Stimulated activated CD4-positive, alpha-beta T cell treated with anti-CD3 and anti-CD28 coated beads, Interleukin-15, amount 100 ng/mL, for 48 hours (primary cell): ENCODE data around the gene CLDN14.

ENCODE experiments used
- DNase-seq, 2 donors: peaks; one replicate each; pipeline ENCODE4 v3.0.0-alpha.2; 2020; ENCODE audit warnings: low read depth in 2 of 2

The CLDN14 gene, protein sequence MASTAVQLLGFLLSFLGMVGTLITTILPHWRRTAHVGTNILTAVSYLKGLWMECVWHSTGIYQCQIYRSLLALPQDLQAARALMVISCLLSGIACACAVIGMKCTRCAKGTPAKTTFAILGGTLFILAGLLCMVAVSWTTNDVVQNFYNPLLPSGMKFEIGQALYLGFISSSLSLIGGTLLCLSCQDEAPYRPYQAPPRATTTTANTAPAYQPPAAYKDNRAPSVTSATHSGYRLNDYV

DNA sequence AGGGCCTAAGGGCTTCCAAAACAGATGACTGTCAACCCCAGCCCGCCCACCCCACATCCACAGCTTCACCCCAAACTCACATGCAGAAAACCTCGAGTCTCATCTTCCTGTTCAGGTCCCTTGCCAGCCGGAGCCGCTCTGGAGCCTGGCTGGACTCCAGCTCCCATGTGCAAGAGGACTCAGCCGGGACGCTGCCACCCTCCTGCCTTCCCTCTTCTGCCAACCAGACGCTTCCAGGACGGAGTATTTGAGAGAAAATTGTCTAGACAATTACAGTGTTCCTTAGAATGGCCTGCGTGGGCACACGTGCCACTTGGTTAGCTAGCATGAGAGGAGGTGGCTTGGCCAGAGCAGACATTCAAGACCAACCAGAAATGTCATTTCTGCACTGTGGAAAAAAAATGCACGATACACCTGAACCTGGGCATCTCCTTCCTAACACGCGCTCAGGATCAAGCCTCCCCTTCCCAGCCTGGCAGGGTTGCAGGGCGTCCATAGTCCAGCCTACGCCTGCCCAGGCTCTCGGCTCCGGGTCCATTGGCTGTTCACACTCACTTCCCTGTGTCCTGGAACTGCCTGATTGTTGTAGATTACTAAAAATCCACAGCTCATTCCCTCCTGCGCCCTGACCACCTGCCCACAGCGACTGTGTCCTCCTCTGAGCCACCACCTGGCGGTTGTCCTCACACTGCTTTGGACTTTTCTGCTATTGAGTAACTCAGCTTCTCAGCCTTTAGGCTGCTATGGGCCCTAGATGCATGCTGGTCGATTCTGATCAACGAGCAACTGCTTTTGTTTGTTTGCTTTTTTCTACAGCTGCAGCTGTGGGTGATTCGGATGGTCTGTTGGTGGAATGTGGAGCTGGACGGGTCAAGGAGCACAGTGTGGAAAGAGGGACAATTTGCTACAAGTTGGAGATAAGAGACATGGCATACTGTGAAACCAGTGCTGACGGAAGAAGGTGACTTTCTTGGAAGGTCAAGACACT lies at the start of gene CLDN14:
CLDN14 (minus strand) TSS at position 708 of the 988 bp plus-strand sequence. CDS start 18,427 bp downstream, outside the sequence.
- no peak for DNase-seq

DNA sequence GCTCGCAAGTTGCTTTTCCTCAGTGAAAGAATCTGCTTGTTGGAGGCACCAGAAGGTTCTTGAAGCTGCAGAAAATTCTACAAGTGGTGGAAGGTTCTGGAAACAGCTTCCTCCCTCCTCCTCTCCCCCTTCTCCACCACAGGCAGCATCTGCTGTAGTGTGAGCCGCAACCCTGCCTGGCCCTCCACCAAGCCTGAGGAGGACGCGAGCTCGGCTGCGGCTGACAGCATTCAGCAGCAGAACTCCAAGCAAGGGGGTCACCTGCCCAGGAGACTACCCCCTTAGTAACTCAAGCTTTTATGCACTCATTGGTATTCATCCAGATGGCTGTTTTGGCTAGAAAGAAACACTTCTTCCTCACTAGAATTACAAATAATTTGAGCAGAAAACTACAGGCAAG lies 48.8 kb upstream of the CLDN14 start:
- no peak for DNase-seq

DNA sequence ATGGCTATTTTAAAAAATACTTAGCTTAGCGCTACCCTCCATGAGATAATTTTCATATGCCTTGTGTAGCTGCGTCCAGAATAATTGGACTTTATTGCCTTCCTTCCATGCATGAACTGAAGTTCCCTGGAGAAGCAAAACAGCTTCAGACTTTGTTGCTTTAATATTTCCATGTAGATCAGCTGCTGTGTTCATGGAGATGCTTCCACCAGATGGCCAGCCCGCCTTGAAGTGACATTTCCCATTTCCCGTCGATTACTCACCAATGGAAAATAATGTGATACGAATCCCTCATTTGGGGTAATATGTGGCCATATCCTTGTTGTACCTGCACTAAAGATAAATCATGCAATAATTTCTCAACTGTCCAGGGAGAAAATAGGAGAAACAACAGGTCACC lies 47.4 kb upstream of the CLDN14 start:
- no peak for DNase-seq

DNA sequence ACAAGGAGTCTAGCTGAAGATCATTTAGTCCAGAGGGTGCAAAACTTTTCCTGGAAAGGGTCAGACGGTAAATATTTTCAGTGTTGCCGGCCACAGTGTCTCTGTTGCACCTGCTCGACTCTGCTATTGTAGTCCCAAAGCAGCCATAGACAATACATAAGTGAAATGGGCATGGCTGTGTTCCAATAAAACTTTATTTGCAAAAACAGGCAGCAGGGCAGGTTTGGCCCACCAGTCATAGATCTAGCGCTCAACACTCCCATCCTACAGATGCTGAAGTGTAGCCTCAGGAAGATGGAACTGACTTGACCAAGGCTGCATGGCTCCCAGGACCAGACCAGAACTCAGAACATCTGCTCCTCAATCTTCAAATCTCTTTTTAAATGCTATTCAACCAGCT lies 46.2 kb upstream of the CLDN14 start:
- no peak for DNase-seq

DNA sequence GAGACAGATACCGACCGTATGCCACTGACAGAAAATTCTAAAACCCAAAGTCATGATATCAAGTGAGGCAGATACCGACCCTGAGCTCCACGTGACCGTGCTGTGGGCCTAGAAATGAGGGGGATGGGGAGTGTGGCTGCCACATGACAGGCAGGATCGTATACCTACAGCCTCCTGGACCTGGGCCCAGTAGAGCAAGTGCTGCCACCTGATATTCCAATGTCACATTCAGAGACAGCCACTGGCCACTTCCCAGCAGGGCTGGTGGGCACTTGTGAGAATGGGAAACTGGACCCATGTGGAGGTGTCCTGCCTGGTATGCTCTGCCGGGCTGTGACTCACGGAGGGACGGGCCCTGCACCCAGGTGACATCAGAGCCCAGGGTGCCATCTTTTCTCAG lies 44.6 kb upstream of the CLDN14 start:
- DNase-seq: no peak

DNA sequence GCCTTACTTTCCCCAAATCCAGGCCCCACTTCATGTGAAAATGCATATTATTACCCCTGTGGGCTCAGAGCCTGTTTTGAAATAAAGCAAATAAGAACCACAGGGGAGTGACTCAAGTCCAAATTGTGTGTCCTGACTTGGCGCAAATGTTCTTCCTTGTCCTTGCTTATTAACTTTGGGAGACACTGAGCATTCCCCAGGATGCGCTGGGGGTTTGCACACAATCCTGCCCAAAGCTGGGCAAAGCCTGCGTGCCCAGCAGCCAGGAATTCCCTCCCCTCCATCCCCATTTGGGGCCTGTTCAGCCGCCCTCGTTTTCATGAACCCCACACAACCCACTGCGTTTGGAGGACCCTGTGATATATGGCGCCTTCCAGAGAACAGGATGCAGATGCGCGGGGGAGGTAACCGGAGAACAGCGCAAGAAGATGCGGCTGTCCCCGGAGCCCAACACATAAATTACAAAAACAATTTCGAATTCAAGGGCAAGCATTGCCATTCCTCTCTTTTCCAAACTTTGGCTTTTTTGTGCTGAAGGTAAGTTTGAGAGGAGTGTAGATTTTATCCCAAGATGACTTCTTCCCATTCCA lies 42.4 kb upstream of the CLDN14 start:
- no peak for DNase-seq

DNA sequence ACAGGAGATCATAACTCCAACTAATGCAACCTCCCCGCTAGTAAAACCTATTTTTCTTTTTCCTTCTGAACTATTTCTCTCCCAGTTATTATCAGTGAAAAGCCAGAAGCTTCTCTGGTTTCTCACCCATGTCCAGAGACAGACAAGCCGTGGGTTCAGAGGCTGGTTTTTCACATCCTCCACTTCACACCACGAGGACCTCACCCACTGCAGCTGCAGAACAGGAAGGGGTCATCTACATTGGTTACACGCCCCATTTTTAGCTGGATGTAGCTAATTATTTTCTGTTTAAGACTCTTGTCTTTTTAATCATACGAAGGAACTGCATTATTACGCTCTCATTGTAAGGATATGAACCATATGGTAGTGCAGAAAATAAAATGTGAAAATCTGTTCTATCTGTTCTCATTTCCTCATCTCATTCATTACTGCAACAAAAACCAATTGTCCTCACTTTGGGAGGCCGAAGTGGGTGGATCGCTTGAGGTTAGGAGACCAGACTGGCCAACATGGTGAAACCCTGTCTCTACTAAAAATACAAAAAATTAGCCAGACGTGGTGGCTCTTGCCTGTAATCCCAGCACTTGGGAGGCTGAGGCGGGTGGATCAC lies 39.1 kb upstream of the CLDN14 start:
- DNase-seq: no peak

DNA sequence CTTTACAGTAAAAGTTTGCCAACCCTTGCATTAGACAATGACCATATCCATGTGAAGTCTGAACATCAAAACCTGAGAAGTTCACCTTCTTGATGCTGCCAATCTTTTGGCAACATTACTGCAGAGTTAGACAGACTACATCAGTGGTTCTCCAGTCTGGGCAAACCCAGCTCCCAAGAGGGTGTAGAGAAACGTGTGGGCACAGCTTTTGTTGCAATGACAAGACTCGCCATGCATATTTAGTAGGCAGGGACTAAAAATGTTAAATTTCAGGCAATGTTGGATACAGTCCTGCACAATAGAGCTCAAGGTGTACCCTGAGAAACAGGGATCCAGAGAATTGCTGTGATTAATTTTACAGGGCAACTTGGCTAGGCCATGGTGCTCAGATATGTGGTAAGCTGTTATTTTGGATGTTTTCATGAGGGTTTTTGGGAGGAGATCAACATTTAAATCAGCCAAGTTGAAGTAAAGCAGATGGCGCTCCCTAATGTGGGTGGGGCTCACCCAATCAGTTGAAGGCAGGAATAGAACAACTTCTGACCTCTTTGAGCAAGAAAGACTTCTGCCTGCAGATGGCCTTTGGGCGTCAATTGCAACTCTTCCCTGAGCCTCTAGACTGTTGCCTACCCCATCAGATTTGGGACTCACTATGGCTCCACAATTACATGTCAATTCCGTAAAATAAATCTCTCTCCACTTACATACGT lies 37.6 kb upstream of the CLDN14 start:
- DNase-seq: no peak

DNA sequence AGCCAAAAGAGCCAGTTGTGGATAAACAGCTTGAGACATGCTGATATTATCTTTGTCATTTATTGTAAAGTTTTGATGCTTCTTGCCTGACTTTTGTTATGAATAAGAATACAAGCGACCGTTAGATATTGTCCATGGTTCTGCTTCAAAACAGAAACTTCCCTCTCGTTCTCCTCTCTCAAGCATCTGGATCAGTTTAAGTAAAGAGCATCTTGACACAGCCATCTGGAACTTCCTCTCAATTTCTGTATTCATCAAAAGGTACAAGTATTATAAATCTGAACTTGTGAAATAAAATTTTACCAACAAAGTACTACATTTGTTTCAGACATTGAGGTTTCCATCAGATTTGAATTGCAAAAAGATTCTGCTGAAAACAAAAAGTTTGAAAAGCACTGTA lies 36.4 kb upstream of the CLDN14 start:
- no peak for DNase-seq

DNA sequence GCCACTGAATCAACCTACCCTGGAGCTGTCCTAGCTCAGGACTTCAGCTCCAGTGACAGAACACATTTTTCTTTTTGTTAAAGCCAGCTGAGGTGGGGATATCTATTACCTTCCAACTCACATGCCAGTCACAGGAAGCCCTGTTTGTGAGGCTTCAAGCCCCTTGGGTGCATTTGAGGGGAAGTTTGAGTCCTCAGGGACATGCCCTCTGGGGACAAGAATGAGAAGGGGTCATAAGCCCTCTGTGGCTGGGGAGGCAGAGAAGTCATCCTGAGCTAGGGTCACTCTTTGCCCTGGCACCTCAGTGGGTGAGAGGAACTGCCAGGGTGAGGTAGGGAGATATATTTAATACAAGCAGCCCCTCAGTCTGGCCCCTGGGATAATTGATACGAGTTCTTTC lies 33.5 kb upstream of the CLDN14 start:
- no peak for DNase-seq

DNA sequence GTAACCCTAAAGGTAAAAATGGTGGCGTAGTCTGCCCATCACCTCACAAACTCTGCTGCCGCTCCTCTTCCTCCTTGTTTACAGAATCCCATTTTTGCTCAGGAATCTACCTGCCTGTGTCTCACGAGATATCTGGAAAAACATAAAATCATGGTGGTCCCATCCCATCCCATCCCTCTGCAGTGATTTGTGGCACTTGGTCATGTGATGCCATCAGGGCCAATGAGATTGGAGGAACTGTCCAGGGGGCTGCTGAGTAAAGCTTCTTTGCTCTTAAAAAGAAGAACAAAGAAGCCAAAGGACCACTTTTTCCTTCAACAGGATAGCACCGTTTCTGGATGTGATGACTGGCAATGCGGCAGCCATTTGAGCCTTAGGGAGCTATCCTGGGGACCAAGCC lies 33.0 kb upstream of the CLDN14 start:
- DNase-seq: no peak

DNA sequence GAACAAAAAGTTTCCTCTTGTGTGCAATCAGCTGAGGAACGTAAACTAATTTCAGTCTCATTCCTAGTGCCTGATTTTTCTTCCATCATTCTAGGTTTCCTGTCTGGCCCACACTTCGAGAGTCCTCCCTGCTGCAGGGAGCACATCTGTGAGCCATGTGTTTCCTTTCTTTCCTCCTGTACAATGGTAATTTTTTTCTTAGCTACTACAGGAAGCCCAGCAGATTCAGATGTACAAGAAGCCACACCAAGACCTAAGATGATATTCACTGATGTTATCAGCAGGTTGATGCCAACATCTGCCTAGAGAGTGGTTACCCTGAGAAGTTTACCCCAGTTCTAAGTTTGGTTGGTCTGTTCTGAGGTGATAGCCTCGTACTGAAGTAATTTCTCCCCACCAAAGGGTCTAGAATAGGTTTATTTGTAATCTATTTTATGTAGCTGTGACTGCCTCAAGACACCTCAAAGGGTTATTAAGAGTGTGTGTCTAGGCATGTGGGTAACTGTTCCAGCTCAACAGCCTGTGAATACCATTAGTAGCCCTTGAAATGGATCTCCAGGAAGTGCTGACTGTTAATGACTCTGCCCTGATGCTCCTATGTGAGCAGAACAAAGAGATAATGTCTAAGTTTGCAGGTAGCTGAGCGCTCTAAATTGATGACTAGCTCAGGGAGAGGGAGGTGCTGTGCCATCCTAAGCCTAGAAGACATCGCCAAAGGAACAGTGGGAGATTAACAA lies 31.7 kb upstream of the CLDN14 start:
- no peak for DNase-seq

DNA sequence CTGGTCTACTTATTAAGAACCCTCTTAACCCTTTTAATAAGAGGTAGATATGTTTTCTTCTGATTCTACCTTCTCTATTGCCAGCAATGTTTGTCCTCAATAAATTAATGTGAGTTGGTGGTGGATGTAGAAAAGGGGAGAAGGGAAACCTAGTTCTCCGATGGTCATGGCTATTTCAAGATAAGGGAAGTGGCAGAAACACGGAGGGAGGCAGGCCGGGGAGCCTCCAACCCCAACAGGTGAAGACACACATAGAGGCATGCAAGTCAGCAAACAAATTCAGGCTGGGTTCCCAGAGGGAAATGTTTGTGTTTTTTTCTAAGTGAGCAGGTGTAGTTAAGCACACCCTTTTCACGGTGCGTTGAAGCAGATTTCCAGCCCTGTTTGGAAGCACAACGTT lies 31.0 kb upstream of the CLDN14 start:
- DNase-seq: no peak

DNA sequence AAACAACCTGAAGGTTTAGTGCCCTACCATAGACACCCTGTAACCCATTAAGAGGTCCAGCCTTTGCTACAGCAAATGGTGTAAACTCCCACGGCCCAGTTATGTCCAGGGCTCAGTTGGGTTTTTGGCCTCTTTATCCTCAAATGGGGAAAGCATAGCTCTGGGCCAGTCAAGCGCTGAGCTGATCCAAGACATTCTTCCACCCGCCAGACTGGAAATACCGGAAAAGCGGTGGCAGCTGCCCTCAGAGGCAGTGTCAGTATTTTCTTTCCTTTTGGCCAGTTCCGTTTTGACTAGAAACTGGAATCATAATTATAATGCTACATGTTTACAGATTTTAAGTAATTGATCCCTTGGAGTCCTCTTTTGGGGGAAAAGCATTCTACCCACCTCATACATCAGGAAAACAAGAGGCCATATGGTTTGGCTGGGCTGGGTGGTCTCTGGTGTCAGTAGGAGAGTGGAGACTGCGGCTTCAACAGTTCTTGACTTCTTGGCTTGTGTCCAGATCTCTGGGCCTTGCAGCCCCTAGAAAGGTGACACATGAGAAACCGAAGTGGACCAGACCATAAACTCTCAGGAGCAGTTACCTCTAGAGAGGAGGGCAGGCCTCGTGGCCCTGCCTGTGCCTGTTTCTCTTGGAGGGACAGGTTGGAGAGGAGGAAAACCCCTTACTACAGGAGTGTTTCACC lies 30.2 kb upstream of the CLDN14 start:
- no peak for DNase-seq

DNA sequence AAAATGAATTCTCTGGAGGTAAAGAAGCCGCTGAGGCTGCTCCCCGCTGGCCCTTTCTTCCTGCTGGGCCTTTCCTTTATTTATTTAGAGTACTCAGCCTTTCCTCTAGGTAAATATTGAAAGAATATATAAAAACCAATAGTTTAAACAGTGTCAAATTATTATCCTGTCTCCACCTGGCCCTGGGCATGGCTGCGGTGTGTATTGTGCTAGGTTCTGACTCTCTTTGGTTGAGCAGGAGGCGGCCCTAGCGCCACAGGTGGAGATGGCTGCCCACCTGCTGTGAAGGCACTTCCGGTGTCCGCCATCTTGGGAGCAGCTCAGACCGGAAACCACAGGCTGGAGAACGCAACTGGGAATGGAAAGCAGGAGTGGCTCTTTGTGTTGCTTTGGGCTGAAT lies 29.0 kb upstream of the CLDN14 start:
- no peak for DNase-seq

DNA sequence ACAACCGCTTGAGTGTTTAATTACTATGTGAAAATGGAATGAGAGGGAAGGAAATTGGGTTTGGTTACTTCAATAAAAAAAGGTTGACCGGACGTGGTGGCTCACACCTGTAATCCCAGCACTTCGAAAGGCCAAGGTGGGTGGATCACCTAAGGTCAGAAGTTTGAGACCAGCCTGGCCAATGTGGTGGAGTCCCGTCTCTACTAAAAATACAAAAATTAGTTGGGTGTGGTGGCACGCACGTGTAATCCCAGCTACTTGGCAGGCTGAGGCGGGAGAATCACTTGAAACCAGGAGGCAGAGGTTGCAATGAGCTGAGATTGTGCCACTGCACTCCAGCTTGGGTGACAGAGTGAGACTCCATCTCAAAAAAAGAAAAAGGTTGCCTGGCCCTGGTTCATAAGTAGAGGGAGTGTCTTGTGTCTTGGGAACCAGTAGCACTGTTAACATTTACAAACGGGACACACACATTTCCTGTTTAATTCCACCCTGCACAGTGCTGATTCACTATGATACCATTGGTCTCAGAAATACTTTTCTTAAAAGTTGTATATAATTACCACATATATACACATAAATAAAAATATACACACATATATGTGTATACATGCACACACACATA lies 27.6 kb upstream of the CLDN14 start:
- no peak for DNase-seq

DNA sequence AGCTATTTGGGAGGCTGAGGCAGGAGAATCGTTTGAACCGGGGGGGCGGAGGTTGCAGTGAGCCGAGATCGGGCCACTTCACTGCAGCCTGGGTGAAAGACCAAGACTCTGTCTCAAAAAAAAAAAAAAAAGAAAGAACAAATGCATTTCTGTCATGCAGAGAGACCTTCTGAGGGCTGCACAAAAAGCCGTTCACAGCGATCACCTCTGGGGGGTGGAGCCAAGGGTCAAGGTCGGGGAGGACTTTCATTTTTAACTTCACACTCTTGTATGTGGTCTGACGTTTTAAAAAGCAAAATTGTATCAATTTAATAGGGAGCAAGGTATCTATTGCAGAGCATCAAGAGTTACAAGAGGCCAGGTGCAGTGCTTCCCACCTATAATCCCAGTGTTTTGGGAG lies 26.6 kb upstream of the CLDN14 start:
- no peak for DNase-seq

DNA sequence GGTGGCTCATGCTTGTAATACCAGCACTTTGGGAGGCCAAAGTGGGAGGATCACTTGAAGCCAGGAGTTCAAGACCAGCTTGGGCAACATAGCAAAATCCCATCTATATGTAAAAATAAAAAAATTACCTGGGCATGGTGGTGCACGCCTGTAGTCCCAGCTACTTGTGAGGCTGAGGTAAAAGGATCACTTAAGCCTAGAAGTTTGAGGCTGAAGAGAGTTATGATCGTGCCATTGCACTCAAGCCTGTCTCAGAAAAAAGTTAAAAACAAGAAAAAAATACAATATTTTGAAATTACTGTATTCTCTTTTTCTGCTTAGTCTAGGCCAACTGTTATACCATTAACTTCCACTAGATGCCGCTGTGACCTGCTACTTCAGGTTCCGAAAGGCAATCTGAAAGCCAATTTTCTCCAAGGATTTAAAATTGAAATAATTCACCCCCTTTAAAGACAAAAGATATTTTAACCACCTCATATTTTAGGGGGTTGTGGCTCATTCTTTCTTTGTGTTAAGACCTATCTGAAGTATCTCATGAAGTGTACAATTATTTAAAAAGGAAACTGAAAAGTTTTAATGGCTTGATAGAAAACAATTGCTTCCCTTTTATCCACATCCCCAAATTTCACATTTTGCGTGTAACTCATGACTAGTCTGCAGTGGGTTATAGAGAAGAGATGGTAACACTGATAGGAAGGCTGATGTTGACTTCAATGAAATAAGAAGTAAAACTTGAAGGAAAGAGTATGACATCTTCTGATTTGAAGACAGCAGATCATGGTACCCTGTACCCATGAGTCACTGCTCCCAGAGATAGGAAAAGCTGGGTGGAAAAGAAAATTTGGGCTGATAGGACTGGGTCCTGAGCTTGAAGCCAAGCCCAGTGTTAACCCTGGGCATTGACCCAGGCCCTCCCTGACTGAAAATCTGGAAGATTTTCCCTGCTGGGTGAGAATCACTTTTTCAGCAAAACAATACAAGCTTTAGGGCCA lies 24.4 kb upstream of the CLDN14 start:
- peak in 1 of 2 donors; percentile 7 for DNase-seq

DNA sequence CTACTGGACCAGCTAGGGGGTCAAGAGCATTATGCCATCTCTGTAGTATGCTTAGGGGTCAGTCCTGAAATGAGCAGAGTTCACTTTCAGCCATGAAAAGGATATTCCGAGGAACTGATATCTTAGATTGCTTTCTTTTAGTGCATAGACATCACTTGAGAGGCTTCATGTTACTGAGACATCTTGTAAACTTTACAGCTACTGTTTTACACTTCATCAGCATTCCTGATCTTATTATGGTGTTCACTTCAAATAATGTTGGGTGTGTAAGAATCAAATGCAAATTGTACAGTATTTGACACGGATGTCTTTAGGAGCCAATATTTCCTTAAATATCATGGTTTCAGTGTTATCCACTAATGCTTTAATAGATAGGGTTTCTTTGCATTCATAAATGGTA lies 22.4 kb upstream of the CLDN14 start:
- DNase-seq: no peak
